GM18868 (cell line): ENCODE results near the gene EIF3L.

Experiments
- ATAC-seq: cut with Tn5 transposase; IDR thresholded peaks from one replicate; pipeline ENCODE4 v1.9.1; 2021; ENCODE audit warnings: mild to moderate bottlenecking, moderate library complexity; ENCODE audit not compliant: unreplicated experiment

Gene EIF3L

DNA sequence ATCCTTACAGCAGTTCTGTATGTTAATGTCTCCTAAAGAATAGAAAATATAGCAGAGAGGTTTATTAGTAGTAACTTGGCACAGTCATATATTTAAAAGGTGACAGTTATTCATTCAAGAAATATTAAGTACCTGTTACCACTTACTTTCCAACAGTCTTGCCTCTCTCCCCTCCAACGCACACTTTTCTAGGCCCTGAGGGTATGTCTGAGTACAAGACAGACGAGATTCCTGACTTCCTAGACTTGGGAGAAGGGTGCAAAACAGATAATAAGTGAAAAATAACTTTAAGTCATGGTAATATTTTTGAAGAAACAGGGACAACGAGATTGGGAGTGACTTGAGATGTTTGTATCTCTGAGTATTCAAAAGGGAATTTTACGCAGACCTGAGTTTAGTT lies 1.6 kb downstream of the EIF3L start:
- no peak for ATAC-seq

DNA sequence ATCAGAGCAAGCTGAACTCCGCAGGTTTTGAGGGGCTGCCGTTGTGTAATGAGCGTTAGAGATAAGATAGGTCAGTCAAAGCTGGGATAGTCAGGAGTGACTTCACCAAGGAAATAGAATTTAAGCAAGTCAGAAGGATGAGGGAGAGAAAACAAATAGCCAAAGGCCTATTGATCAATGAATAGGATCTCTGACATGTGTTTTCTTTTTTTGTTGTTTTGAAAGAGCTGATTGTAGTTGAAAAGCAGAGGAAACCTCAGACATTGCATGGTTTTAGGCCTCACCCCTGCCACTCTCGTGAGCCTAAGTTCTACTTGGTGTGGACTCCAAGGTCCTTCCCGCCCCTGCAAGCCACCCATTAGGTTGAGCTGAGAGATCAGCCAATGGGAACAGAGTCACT lies 3.2 kb downstream of the EIF3L start:
- no peak for ATAC-seq

DNA sequence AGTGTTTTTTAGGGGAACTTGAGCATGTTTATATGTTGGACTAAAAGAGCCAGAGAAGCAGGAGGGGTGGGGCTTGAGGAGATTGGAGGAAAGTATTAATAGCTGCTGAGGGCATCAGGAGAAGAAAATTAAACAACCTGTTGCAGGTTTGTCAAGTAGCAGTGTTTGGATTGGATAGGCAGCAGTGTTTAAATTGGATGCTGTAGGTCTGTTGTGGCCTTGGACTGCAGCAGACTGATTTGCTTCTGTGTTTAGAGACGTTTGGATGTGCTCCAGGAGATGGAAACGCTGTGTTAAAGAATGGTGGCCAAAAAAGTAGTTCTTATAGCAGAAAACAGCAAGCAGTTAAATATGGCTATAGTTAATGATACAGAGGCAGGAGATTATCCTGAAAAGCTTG lies 5.7 kb downstream of the EIF3L start:
- no peak for ATAC-seq

DNA sequence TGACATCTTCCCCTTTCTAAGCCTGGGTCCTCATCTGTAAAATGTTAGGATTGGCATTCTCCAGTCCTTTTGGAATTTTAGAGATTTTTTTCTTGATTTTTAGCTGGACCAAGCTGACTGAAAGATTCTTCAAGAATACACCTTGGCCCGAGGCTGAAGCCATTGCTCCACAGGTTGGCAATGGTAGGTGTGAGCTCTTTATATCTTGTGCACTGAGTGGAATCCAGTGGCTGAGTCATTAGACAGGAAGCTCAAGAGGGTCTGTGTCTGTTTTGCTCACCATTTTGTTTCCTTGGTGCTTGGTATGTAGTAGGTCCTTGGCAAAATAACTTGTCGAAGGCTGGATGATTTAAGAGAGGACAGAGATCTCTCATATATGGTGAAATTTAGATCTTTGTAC lies 6.2 kb downstream of the EIF3L start:
- no peak for ATAC-seq

DNA sequence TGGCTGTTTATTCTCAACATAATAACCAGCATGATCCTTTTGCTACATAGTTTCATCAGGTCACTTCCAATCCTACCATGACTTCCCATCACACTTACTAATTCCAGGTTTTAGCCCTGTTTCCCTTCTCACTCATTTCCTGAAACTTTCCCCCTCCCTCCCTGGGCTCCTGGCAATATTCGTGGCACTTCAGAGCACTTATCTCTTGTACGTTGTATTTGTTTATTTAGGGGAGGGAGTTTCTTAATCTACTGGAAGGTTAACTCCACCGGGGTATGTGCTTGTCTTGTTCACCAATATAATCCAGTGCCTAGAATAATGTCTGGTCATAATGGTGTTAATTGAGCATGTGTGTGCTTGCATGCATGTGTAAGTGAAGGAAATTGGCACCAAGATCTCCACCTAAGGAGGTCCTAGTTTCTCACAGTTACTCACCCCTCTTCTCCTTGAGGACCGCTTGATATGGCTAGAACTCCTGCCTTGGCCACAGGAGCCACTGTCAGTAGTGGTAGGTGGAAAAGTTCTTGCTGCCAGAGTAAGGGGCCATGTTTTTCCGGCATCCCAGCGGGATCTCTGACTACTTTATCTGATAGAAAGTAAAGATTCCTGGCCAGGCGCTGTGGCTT lies 11.7 kb downstream of the EIF3L start:
- no peak for ATAC-seq

DNA sequence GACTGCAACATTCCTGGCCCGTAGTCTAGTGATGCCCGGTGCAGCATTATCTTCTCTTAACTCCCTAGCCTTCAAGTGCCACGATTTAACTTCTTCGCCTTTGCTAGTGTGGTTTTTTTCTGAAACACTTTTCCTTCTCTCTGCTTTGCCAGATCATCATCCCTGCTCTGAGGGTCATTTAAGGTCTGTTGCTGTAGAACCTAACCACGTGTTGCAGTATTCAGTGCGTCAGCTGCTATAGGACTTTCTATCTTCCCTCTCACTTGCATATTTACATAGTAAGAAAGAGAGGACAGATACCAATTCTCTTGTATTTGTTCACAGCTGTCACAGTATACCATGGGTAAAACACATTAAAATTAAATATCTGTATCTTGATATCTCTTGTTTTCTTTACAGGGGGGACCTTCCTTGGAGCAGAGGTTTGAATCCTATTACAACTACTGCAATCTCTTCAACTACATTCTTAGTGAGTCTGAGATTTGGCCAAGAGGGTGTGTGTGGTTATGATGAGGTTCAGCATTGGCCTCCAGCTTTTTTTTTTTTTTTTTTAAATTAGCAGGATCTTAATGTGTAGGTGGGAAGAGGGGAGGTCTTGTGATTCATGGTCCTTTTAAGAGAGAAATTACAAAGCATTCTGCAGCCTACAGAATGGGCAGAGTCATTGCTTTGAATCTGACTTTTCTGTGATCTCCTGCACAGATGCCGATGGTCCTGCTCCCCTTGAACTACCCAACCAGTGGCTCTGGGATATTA lies 13.5 kb downstream of the EIF3L start:
- no peak for ATAC-seq

DNA sequence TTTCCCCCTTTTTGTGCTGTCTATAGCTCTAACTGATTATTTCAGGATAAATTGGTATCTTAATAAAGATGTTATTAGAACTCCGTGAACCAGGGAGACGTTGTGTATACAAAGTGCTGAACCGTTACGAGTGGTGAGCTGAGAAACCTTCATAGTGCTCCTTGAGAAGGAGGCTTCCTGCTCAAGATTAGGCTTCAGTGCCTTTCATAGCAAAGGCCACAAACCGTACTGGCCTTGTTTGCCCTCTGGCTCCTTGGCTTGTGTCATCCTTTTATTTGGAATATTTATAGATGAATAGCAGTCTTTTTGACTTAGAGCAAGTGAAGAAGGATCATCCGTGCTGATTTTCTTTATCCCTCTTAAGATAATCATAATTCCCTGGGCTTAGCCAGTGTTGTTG lies 16.3 kb downstream of the EIF3L start:
- no peak for ATAC-seq

DNA sequence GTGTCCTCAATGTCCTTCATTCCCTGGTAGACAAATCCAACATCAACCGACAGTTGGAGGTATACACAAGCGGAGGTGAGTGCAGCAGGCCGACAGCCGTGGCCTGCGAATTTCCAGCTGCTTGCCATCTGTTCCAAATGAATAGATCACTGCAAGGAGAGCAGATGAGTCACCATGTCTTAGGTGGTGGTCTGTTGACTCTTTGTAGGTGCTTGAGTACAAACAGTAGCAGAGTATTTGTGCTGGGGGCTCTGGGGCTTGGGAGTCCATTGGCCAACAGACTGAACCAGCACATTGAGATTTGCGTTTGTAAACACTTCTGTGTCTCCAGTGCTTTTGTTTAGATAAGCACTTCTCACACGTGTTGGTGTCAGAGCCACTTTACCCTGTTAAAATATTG lies 21.1 kb downstream of the EIF3L start:
- ATAC-seq: no peak

DNA sequence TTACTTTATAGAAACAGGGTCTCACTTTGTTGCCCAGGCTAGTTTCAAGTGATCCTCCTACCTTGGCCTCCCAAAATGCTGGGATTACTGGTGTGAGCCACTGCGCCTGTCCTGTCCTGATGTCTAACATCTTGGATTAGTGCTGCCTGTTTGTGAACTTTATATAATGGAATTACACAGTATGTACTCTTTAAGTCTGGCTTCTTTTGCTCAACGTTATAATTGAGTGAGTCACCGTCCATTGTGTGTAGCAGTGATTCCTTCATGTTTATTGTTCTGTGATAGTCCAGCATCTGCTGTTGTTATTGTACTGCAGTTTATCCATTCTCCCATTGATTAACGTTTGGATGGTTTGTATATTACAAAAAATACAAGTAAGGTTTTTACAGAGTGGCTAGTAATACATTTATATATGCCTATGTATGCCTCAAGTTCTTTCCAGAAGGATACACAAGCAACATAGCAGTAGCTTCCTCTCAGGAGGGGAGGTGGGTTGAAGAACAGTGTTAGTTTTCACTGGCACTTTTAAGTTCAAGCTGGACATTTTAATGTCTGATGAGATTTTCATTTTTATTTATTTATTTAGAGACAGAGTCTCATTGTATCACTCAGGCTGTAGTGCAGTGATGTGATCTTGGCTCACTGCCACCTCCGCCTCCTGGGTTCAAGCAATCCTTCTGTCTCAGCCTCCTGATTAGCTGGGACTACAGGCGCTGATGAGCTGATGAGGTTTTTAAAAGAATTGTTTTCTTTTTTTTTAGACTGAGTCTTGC lies 31.6 kb downstream of the EIF3L start:
- no peak for ATAC-seq

DNA sequence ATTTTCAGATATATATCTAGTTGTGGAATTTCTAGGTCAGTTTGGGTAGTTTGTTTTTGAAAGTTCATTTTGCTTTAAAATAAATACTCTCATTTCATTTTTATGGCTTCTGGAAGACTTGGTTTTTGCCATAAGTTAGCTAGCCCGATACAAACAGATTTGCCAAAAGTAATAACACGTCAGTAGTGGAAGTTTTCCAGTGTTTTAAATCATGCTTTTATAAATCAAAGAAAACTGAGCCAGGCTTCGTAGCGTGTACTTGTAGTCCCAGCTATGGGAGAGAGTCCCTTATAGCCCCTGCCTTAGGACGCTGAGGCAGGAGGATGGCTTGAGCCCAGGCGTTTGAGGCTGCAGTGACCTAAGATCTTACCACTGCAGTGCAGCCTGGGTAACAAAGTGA lies 35.2 kb downstream of the EIF3L start:
- no peak for ATAC-seq

DNA sequence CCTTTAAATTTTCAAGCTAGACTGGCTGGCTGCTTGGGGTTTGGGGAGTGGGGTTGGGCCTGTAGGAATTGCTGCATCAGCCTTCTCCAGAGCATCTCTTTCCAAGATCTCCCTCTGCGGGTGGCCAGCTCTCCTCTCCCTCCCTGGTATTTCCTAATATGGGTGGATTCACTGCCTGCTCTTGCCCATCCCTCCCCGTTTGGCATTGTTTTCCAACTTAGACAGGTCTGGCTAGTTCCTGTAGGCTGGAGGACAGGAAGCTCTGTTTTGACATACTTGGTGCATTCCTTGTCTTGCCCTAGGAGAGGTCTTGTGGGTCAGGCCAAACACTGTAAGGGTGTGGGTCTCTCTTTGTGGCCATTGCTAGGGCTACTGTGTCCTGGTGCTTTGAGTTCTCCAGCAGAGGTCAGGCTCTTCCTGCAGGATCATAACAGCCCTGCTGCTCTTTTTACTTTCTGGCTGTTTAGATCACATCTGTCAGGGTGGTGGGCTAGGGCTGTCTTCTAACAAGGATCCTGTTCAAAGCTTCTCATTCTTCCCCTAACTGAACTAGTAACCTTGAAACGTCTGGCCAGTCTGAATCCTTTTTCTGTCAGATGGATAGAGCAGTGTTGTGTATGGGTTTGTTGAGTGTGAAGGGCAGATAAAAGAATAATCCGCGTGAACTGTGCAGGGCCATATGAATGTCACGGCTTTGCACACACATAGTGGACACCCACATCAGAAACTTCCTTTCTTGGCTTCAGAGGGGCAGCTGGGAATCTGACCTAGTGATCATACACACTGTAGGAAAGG lies 38.6 kb downstream of the EIF3L start:
- ATAC-seq: no peak

DNA sequence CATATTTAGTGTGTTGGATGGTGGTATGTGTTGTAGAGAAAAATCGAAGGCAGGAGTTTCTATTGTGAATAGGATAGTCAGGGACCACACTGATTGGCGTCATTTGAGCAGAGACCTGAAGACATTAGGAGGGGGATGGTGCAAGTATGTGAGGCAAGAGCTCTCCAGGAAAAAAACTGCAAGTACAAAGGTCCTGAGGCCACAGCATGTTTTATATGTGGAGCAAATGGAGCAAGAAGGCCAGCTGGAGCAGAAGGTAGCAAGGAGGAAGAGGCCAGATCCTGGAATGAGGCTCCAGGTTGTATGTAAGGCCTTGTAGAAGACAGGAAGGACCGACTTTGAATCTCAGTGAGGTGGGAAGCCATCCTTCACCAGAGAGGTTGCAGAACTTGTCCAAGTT lies 42.7 kb downstream of the EIF3L start:
- no peak for ATAC-seq

DNA sequence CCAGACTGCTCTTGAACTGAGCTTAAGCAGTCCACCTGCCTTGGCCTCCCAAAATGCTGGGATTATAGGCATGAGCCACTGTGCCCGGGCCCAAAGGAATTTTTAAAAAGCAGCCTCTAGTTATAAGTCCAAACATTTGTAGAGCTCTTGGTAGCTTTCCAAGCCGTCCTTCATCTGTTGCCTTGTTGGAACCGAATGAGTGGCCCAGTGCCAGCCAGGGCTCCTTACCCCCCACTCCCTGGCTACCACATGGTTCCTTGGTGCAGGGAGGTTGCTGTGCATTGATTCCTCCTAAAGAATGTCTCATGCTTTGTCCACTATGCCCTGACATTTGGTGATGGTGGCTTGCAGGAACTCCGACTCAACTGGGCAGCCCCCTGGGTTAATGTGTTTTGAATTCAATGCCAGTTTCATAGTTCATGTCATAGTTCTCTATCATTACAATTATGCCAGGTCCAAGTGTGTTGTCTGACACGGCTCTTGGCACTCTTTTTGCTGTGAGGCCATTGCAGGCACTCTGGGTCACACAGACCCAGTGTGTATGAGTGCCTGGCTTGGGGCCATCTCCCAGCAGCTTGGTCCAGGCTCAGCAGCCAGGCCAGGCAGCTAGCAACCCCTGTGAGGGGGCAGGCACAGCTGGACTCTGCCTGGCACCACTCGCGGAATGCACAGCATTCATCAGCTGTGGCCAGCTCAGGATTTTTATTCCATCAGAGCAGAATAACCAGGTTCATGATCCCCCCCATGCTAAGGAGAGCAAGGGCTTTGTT lies 43.5 kb downstream of the EIF3L start:
- ATAC-seq: no peak

DNA sequence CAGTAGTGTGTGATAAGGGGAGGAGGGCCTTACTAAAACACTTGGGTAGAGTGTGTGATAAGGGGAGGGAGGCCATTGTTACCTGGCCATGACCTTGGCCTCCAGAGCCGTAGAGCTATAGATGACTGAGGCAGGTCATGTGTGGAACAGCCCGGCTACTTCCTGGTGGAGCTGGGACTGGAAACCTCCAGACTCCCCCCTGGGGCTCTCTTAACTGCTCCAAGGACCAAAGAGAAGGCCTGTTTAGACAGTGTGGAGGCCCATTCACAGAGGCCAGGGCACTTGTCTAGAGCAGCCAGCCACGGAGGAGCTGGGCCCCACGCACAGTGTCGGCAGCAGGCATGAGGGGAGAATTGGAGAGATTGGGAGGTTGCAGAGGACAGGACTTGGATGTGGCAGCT lies 44.4 kb downstream of the EIF3L start:
- ATAC-seq: no peak

DNA sequence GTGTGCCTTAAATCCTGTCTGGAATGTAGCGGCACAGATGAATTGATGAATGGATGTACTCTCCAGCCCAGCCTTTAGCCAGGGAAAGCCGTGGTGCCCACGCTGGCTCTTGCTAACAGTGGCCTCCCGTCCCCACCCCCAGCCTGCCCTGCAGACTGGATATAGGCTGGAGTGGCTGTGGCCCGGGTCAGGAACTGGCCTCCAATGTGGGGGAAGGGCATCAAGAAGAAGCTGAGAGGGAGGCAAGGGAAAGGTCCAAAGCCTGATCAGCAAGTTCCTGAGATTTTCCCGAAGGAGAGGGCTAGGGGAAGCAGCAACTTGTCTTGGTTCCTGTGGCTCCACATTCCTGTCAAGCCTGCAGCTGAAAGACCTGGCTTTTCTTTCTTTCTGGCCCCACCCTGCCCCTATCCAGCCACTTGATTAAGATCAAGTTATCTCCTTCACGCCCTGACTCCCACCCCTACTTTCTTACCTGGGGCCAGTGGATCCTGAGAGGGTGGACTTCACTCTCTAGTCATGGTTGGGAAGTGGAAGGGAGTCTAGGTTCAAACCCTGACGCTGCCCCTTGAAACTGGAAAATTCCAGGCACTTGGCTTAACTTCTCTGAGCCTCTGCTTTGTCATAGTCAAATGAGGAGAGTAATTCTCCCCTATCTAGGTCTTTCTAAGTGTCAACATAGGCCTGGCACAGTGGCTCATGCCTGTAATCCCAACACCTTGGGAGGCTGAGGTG lies 45.9 kb downstream of the EIF3L start:
- no peak for ATAC-seq

DNA sequence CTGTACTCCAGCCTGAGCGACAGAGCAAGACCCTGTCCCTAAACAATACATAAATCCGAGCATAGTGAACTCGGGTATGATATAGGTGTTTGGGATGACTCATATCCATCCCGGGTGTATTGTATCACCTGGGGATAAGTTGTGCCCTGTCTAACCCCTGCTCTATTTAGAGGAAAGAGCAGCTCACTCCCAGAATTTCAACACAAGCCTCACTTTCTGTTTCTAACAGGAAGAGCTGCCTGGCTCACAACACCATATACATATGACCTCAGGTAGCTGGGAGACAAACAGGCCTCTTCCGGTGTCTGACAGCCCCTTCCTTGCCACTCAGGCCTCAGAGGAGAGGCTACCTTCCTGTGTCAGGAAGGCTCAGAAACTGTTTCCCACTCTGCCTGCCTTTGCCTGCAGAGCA lies 47.0 kb downstream of the EIF3L start:
- ATAC-seq: peak; percentile 64

DNA sequence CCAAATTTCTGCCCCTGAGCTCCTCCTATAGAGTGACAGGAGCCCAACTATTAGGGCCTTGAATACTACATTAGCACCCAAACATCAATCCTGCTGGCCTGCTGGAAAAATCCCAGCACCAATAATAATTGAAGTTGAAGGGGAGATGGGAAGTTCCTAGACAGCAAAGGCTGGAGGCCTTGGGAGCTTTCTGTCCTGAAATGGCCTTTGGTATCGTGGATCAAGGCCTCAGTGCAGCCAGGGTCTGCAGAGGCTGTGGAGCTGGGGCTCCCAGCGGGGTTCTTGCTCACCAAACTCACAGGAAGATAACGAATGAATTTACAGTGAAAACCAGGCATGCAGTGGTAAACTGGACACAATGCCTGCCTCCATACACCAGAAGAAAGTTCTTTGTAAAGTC lies 47.7 kb downstream of the EIF3L start:
- ATAC-seq: no peak

DNA sequence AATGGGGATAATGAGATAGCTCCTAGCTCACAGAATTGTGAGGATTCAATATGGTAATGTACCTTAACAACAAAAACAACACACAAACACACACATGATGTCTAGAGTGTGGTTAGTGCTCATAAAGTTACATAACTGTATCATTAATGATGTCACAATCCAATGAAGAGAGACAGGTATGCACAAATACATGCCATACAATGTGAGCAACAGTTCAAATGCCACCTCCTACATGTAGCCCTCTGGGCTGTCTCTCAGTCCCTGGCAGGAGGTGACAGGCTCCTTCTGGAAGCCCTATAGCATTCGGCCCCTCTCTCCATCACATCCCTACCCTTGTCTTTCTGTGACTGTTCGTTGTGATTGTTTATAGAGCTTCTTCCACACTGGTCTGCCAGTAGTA lies 48.6 kb downstream of the EIF3L start:
- no peak for ATAC-seq

DNA sequence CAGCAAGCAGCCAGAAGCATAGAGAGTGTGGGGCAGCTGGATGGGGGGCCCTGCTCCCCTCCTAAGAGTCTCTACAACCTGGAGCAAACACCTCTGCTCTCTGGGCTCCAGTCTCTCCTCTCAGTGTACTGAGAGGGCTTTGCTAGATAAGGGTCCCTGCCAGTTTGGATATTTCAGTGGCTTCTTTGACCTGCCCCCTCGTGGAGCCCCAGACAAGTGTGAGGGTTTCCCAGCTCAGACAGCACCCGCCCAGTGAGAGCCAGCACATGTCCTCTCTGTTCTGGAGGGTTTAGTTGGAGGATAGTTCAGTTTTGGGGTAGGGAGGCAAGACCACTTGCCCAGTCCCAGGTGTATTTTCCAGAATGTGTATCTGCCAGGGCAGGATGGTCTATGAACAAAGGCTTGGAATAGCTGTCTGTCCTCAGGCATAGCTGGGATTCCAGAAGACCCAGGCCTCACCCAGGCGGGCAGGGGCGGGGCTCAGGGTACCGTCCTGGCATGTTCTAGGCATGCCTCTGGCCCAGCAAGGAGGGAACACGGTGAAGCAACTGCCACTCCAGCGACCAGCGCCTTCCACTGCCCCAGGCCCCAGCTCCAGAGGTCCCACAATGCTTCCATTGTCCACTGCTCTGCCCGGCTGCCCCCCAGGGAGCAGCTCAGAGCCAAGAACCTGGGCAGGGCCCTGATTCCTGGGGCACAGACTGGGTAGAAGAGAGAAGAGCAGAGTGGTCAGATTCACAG lies 49.4 kb downstream of the EIF3L start:
- no peak for ATAC-seq
